WTC11 (cell line): ENCODE measurements around the gene CD69. TPM values are rescaled to one million over a fixed set of nuclear protein-coding genes. Genes with fewer than 3 reads are reported as not detected.

Source experiments
- ATAC-seq: fragments of 200-7000 bp; cut with Tn5 transposase; 2 replicates; pipeline ENCODE4 v1.10.0; 2021; ENCODE audit warnings: mild to moderate bottlenecking, moderate library complexity
- CTCF ChIA-PET: fragments of 300-600 bp; sonication (Branson Sonifier 250); formaldehyde crosslinking; loops from one replicate; lab custom pipeline; 2021; ENCODE audit warnings: antibody characterized with exemption; lab: Charles Lee
- POLR2A ChIA-PET: fragments of 350-600 bp; sonication (Branson Sonifier 250); formaldehyde crosslinking; loops from one replicate; lab custom pipeline; 2021; ENCODE audit warnings: antibody characterized with exemption; lab: Charles Lee
- DNase-seq: peaks from one replicate; pipeline ENCODE4 v3.0.0; 2021; ENCODE audit warnings: low spot score
- H3K27ac Mint-ChIP-seq: 2 replicates; pipeline ENCODE4 v1.8.0; 2021; ENCODE audit warnings: mixed read lengths
- H3K27me3 Mint-ChIP-seq: 2 replicates; pipeline ENCODE4 v1.8.0; 2021; ENCODE audit warnings: low read depth, mild to moderate bottlenecking, moderate library complexity, mixed read lengths
- H3K36me3 Mint-ChIP-seq: 2 replicates; pipeline ENCODE4 v1.8.0; 2021; ENCODE audit warnings: mixed read lengths
- H3K4me1 Mint-ChIP-seq: 2 replicates; pipeline ENCODE4 v1.8.0; 2022; ENCODE audit warnings: mixed read lengths
- H3K4me3 Mint-ChIP-seq: 2 replicates; pipeline ENCODE4 v1.8.0; 2021; ENCODE audit warnings: mild to moderate bottlenecking, moderate library complexity, mixed read lengths
- H3K9me3 Mint-ChIP-seq: 2 replicates; pipeline ENCODE4 v1.8.0; 2021; ENCODE audit warnings: mixed read lengths
- AFF4 ChIP-seq: sonication (generic); formaldehyde crosslinking; IDR thresholded peaks from 2 replicates; pipeline ENCODE4 v1.8.1; 2023; ENCODE audit warnings: mild to moderate bottlenecking, missing genetic modification reagents, borderline replicate concordance
- E2F4 ChIP-seq: sonication (generic); formaldehyde crosslinking; IDR thresholded peaks from 2 replicates; pipeline ENCODE4 v1.8.1; 2022; ENCODE audit warnings: low read depth, mild to moderate bottlenecking, moderate library complexity, missing genetic modification reagents, borderline replicate concordance
- ERG ChIP-seq: fragments of 250-450 bp; sonication (Bioruptor Pico); IDR thresholded peaks from 2 replicates; pipeline ENCODE4 v1.8.0; 2021; ENCODE audit warnings: mild to moderate bottlenecking
- FOXP1 ChIP-seq: sonication (generic); formaldehyde crosslinking; IDR thresholded peaks from 2 replicates; pipeline ENCODE4 v1.8.0; 2022; ENCODE audit warnings: missing genetic modification reagents, mild to moderate bottlenecking, moderate library complexity, borderline replicate concordance
- NR1H2 ChIP-seq: sonication (generic); formaldehyde crosslinking; IDR thresholded peaks from 2 replicates; pipeline ENCODE4 v1.9.0; 2021; ENCODE audit warnings: mild to moderate bottlenecking, moderate library complexity, missing genetic modification reagents
- PRDM15 ChIP-seq: sonication (generic); formaldehyde crosslinking; IDR thresholded peaks from 2 replicates; pipeline ENCODE4 v1.8.0; 2022; ENCODE audit warnings: missing genetic modification reagents
- TCF7 ChIP-seq: sonication (generic); formaldehyde crosslinking; IDR thresholded peaks from 2 replicates; pipeline ENCODE4 v1.8.0; 2022; ENCODE audit warnings: mild to moderate bottlenecking, low read depth, missing genetic modification reagents, moderate library complexity
- ZNF281 ChIP-seq: sonication (generic); formaldehyde crosslinking; IDR thresholded peaks from 2 replicates; pipeline ENCODE4 v1.8.0; 2023; ENCODE audit warnings: mild to moderate bottlenecking, missing genetic modification reagents
- ZNF671 ChIP-seq: fragments of 250-450 bp; sonication (Bioruptor Pico); IDR thresholded peaks from 2 replicates; pipeline ENCODE4 v1.8.0; 2021; ENCODE audit warnings: mild to moderate bottlenecking
- total RNA-seq: library from RNA; stranded (reverse); gene quantifications from 3 replicates; pipeline ENCODE4 v1.2.3, GENCODE V29; 2021

The CD69 gene
- total RNA-seq, 1 experiment from 2014 or later, result 0.42 TPM

GRCh38 chr12:9753073-9753472, 7.6 kb downstream of the CD69 start:
- ATAC-seq, result no peak
- peaks cover 16% of the 10 kb centered on the region for H3K4me1 Mint-ChIP-seq
- H3K27ac Mint-ChIP-seq, result no peak overlapping the region
- H3K36me3 Mint-ChIP-seq, result no peaks in the 10 kb centered on the region
- POLR2A ChIA-PET, result no interaction called here
- CTCF ChIA-PET, result interaction anchor here (1.4 to 1.9 kb wide), 2 partner anchors 10 to 45 kb away, joined by 3 to 12 read pairs; no protein-coding TSS in a partner anchor
- H3K9me3 Mint-ChIP-seq, result no peaks in the 10 kb centered on the region
- TF ChIP-seq TCF7 (CRISPR knock-in tag), result no peak
- TF ChIP-seq PRDM15, result no peak
- TF ChIP-seq NR1H2 (CRISPR knock-in tag), result no peak
- no peak for TF ChIP-seq AFF4
- TF ChIP-seq E2F4 (CRISPR knock-in tag), result no peak
- TF ChIP-seq FOXP1 (CRISPR knock-in tag), result no peak
- no peak for TF ChIP-seq ZNF671 (CRISPR knock-in tag)
- TF ChIP-seq, all 79 proteins: peak for 0
- DNase-seq, result no peak
- Mint-ChIP-seq H3K27me3 (no peaks in the 10 kb centered on the region), H3K4me3 (no peak overlapping the region)

GRCh38 chr12:9752145-9752933, 8.4 kb downstream of the CD69 start:
- H3K27me3 Mint-ChIP-seq, result no peaks in the 10 kb centered on the region
- ChIA-PET POLR2A (no interaction called here), CTCF (interaction anchor here (1.4 to 1.9 kb wide), 2 partner anchors 9 to 46 kb away, joined by 3 to 12 read pairs; no protein-coding TSS in a partner anchor)
- no peaks in the 10 kb centered on the region for H3K9me3 Mint-ChIP-seq
- TF ChIP-seq ZNF281 (CRISPR knock-in tag) (no peak), ERG (no peak)
- H3K27ac Mint-ChIP-seq, result no peak overlapping the region
- peaks cover 16% of the 10 kb centered on the region for H3K4me1 Mint-ChIP-seq
- ATAC-seq, result no peak
- H3K4me3 Mint-ChIP-seq, result no peak overlapping the region
- H3K36me3 Mint-ChIP-seq, result no peaks in the 10 kb centered on the region
- DNase-seq, result no peak
